CD1c-positive myeloid dendritic cell (primary cell): ENCODE results near the gene CDC42SE2.
"Not testable (repeated sequence)": the region's sequence is repeated elsewhere in the genome, so short reads cannot be mapped to it uniquely, and the experiment has no call there.

Experiments
- DNase-seq: peaks from one replicate; pipeline ENCODE4 v3.0.0-alpha.2; 2016; ENCODE audit errors: extremely low spot score

CDC42SE2 gene

DNA sequence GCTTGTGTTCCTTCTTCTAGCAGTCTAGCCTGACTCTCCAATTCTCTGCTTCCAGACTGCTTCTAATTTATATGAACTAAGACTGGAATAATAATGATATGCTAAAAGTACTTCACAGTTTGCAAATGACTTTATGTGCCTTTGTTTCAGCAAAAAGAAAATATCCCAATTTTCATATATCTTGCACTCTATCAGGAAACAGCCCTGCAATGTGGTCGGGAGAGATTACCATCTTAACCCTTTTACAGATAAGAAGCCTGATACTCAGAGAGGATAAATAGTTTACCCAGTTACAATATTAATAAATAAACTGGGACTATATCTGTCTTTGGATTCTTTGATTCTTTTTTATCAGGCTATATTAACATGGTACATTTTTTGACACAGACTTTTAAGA, 126.0 kb downstream of the CDC42SE2 start:
- no peak for DNase-seq

GRCh38 chr5:131392466-131393095, 128.7 kb downstream of the CDC42SE2 start:
- no peak for DNase-seq

DNA sequence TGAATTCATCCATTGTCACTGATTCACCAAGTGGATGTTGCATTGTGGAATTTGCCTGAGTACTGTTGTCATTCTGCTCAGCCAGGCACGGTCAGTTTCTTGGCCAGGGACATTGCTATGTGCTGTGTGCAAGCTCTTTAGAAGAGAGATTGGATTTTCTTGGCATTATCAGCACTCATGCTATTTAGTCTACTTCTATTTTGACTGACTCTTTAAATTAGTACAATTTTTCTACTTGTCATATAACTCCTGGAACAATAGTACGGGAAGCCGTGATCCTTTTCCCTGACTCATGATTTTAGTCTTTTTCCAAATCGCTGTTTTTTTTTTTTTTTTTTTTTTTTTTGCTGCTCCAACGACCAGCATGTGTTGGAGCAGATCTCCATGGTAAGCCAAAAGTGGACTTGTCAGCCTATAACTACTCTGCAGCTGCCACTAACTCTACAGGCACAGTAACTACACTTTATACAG, 129.7 kb downstream of the CDC42SE2 start:
- no peak for DNase-seq

DNA sequence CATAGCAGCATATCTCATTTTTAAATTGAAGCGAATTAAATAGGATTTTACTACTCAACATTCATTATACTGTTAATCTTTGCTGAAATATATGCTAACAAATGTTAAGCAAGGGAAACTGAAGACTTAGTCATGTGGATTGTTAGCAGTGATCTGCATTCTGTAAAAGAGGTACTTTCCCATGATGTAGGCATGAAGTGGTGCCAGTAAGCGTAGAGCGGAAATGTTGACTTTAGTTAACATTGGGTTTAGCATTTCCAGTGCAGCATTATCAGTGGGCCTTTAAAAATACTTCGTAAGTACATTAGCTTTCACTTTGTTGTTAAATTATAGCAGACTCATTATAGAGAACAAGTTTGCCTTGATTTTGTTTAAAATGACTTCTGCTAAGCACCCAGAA, 130.3 kb downstream of the CDC42SE2 start:
- DNase-seq = peak; percentile 53

GRCh38 chr5:131396015-131396414, 132.2 kb downstream of the CDC42SE2 start:
- no peak for DNase-seq

DNA sequence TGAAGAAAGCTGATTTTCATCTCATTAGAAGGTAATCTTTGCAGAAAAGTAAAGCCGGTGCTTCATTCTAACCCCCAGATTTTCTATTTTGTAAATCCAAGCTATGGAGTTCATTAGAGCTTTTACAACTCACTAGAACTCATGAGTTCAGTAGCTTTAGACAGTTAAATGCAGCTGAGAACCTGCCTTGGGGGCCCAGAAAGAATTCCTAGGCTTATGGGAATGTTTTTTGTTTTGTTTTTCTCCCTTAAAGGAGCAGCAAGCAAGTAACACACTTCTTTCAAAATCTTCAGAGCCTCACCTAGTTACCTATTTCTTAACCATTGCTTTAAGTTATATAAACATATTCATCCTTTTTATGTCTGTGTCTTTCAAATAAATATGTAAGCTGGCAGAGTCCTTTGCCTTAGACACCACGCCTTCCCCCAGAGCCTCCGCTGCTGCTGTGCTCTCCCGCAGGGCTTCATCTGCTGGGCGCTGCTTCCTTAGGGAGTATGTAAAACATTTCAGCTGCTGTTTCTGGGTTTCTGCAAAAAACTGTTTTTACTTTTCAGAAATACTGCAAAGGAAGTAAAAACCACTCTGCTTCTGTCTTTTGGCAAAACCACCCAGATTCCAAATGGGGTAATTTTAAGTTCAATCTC, 132.9 kb downstream of the CDC42SE2 start:
- no peak for DNase-seq

GRCh38 chr5:131399007-131399406, 135.2 kb downstream of the CDC42SE2 start:
- DNase-seq = not testable (repeated sequence)

DNA sequence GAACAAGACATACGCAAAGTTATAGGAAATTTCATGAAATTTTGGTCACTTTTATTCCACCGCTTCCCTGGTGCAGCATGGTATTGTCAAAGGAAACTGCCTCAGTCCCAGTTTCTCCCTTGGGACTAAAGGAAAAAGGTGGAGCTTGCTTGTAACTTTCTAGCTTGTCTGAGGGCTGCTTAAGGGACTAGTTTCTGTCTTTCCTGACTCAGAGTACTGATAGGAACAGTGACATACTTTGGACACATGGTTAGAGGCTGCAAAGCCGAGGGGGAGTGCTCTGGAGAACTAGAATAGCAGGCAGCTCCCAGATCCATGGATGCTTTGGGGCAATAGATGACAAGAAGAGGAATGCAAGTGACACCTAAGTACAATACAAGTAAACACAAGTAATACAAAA, 136.7 kb downstream of the CDC42SE2 start:
- DNase-seq = no peak

GRCh38 chr5:131405674-131406073, 141.8 kb downstream of the CDC42SE2 start:
- no peak for DNase-seq

DNA sequence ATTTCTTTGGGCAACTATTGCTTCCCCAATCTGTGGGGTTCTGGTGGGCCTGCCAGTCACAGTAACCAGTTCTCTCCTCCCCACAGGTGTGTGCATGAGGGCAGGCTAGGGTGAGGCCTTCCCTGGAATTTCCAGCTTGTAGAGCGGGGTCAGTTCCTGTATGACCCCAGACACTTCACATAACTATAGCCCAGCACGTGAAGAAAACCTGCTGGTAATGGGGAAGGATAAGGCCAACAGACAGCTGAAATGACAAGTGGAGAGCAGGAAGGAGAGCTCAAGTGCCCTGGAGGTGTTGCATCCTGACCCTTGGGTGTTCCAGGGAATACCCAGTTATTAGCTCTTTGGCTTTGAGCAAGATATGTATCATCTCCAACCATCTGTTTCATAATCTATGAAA, 142.2 kb downstream of the CDC42SE2 start:
- DNase-seq = no peak

DNA sequence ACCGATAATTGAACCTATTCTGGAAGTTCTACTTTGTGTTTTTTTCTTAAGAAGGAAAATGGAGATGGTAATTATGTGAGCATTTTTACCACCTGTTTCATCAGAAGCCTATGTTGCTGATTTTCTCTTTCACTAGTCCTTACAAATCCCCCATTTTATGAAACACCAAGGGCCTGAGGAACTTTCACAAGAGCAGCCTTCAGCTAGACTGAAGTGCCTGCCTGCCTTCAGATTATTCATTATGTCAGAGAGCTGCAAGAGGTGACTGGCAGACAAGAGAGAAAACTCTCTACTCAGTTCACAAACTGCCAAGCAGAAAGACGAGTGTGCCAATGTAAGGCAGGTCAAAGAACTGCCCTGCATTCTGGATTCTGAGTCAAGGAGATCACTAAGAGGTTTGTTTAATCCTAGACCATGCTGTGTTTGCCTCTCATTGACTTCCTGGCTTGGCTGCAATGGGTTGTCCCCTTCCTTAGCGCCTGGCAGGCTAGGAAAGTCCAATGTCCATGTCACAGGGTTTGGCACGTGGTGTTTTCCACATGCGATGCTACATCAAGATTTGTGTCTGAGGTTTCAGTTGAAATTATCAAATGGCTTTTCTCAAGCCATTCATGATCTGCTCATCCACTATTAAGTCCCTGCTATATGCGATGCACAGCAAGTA, 143.3 kb downstream of the CDC42SE2 start:
- DNase-seq = no peak

DNA sequence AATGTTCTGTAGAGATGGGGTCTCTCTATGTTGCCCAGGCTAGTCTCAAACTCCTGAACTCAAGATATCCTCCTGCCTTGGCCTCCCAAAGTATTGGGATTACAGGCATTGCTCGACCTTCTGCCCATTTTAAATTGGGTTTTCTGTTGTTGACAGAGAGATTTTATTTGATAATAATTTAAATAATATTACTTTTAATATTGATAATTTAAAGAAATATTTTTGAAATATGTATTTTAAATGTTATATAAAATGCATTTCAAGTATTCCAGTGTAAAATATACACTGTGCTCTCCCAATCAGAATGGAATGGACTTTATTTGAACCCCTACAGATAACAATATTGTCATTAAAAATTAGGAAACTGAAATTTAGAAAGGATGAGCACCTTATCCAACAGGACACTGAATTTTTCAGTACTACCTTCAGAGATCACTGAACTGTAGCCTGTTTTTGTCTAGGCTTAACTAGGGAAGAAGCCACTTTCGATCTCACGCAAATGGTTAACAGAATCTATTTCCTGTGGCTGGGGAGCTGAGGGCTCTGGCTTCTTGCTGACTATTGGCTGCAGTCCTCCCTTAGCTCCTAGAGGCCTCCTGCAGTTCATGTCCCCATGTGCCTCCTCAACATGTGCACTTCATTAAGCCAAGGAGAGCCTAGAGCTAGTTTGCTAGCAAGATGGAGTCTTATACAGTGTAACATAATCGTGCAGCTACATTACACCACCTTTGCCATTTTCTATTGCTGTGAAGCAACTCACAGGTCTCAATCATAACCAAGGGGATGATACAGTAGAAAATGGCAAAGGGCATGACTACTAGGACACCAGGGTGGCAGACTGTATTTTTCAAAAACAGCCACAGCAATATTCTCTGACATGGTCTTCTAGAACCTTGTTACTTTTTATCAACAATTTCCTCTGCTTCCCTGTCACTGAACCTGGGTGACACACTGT, 150.0 kb downstream of the CDC42SE2 start:
- no peak for DNase-seq

DNA sequence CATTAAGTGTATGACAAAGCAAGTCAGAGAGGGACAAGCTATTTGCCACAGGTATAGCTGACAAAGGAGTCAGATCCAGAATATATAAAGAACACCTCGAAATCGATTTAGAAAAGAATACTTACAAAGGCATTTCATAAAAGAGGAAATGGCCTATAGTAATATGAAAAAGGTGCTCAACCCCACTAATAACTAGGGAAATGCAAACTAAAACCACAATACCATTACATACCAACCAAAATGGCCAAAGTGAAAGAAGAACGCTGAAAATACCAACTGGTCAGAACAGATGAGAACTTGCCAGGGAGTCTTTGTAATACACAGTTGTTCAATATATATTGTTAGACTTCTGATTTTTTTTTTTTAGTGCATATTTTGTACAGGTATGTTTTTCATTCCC, 152.9 kb downstream of the CDC42SE2 start:
- DNase-seq = no peak

GRCh38 chr5:131417240-131417869, 153.5 kb downstream of the CDC42SE2 start:
- peak; percentile 76 for DNase-seq

- DNase-seq = no peak
Measured at GRCh38 chr5:131418846-131419245, 155.0 kb downstream of the CDC42SE2 start.

- no peak for DNase-seq
Measured at GRCh38 chr5:131419877-131420276, 156.0 kb downstream of the CDC42SE2 start.

- DNase-seq = peak; percentile 17
Measured at GRCh38 chr5:131423056-131423455, 159.2 kb downstream of the CDC42SE2 start.

GRCh38 chr5:131426011-131426410, 162.2 kb downstream of the CDC42SE2 start:
- DNase-seq = no peak

GRCh38 chr5:131430794-131431193, 166.9 kb downstream of the CDC42SE2 start:
- no peak for DNase-seq

DNA sequence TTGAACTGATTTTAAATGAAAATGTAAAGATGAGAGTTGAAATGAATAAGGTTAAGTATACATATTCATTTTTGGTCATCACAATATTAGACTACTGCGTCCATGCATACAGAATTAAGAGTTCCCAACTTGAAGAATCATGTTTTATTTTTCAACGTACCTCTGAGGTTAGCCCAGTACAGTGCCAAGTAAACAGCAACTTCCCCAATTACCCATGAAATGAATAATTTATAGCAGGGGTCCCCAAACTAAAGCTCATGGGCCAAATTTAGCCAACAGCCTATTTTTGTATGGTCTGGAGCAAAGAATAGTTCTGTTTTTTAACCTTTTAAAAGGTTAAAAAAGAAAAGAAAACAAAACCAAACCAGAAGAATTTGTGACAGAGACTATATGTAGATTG, 167.9 kb downstream of the CDC42SE2 start:
- DNase-seq = no peak

- no peak for DNase-seq
Measured at GRCh38 chr5:131433109-131433508, 169.3 kb downstream of the CDC42SE2 start.
